ENCODE results near the gene TNIK.

The TNIK gene

GRCh38 chr3:171113716-171114115 is 346.5 kb downstream of the TNIK start:
- DNase-seq: no peak

GRCh38 chr3:171110715-171111114 is 349.5 kb downstream of the TNIK start:
- DNase-seq: no peak

- no peak for DNase-seq
Observed at GRCh38 chr3:171108066-171108465, 352.1 kb downstream of the TNIK start.

- DNase-seq: no peak
Observed at GRCh38 chr3:171103185-171103584, 357.0 kb downstream of the TNIK start.

GRCh38 chr3:171101982-171102641 is 358.1 kb downstream of the TNIK start:
- DNase-seq: no peak

- no peak for DNase-seq
Observed at GRCh38 chr3:171099911-171100310, 360.3 kb downstream of the TNIK start.

- DNase-seq: no peak
Observed at GRCh38 chr3:171095063-171095462, 365.1 kb downstream of the TNIK start.

GRCh38 chr3:171094411-171094810 is 365.8 kb downstream of the TNIK start:
- no peak for DNase-seq

GRCh38 chr3:171093462-171093861 is 366.7 kb downstream of the TNIK start:
- no peak for DNase-seq

- DNase-seq: no peak
Observed at GRCh38 chr3:171092467-171092911, 367.7 kb downstream of the TNIK start.

GRCh38 chr3:171090321-171090720 is 369.9 kb downstream of the TNIK start:
- no peak for DNase-seq

- no peak for DNase-seq
Observed at GRCh38 chr3:171088964-171089754, 371.0 kb downstream of the TNIK start.

GRCh38 chr3:171088496-171088895 is 371.7 kb downstream of the TNIK start:
- no peak for DNase-seq

- DNase-seq: no peak
Observed at GRCh38 chr3:171086914-171087313, 373.3 kb downstream of the TNIK start.

GRCh38 chr3:171077261-171077660 is 382.9 kb downstream of the TNIK start:
- DNase-seq: no peak

- no peak for DNase-seq
Observed at GRCh38 chr3:171072432-171072831, 387.8 kb downstream of the TNIK start.

- DNase-seq: no peak
Observed at GRCh38 chr3:171068658-171069057, 391.5 kb downstream of the TNIK start.

GRCh38 chr3:171066206-171066605 is 394.0 kb downstream of the TNIK start:
- no peak for DNase-seq

- no peak for DNase-seq
Observed at GRCh38 chr3:171065732-171066131, 394.5 kb downstream of the TNIK start.

- DNase-seq: no peak
Observed at GRCh38 chr3:171064461-171064860, 395.7 kb downstream of the TNIK start.

- no peak for DNase-seq
Observed at GRCh38 chr3:171061749-171062148, 398.5 kb downstream of the TNIK start.

- DNase-seq: no peak
Observed at GRCh38 chr3:171059978-171060377, 400.2 kb downstream of the TNIK start.

- DNase-seq: no peak
Observed at GRCh38 chr3:171058873-171059603, 401.2 kb downstream of the TNIK start.

GRCh38 chr3:171058058-171058457 is 402.1 kb downstream of the TNIK start:
- no peak for DNase-seq

Data from central memory CD4-positive, alpha-beta T cell (primary cell).